Liver (tissue), 9 donors: Measurements from ENCODE around the gene ANKRD27. TPM values are rescaled to one million over a fixed set of nuclear protein-coding genes. Genes with fewer than 3 reads are reported as not detected.

Source experiments
- DNase-seq: peaks from one replicate; pipeline ENCODE4 v3.0.0-alpha.2; 2017; ENCODE audit warnings: low spot score
- H3K27ac ChIP-seq, 2 donors: one replicate each; pipeline ENCODE4 v1.7.0; 2013; ENCODE audit warnings: inconsistent platforms in 2 of 2, low read length in 2 of 2, control low read depth in 1 of 2, low read depth in 1 of 2, mild to moderate bottlenecking in 1 of 2
- H3K27me3 ChIP-seq, 4 donors: one replicate each; pipeline versions ENCODE4 v1.6.1 to v1.7.0; 2013; ENCODE audit warnings: low read length in 3 of 4, inconsistent platforms in 1 of 4, mild to moderate bottlenecking in 1 of 4, moderate library complexity in 1 of 4; ENCODE audit not compliant: control insufficient read depth in 4 of 4, insufficient read depth in 4 of 4
- H3K36me3 ChIP-seq, 4 donors: one replicate each; pipeline versions ENCODE4 v1.6.1 to v1.7.0; 2013; ENCODE audit warnings: low read length in 3 of 4, mild to moderate bottlenecking in 3 of 4, low read depth in 1 of 4, moderate library complexity in 1 of 4; ENCODE audit not compliant: control insufficient read depth in 4 of 4, insufficient read depth in 3 of 4
- H3K4me1 ChIP-seq, 4 donors: one replicate each; pipeline versions ENCODE4 v1.6.1 to v1.7.0; 2013; ENCODE audit warnings: low read length in 3 of 4, mild to moderate bottlenecking in 3 of 4, moderate library complexity in 1 of 4; ENCODE audit not compliant: control insufficient read depth in 4 of 4, insufficient read depth in 4 of 4
- H3K4me3 ChIP-seq, 3 donors: one replicate each; pipeline versions ENCODE4 v1.6.1 to v1.7.0; 2013; ENCODE audit warnings: low read length in 3 of 3, control low read depth in 1 of 3, low read depth in 1 of 3, mild to moderate bottlenecking in 1 of 3
- H3K9ac ChIP-seq, 2 donors: one replicate each; pipeline ENCODE4 v1.7.0; 2013; ENCODE audit warnings: low read length in 2 of 2, mild to moderate bottlenecking in 2 of 2, moderate library complexity in 2 of 2, control low read depth in 1 of 2, low read depth in 1 of 2
- H3K9me3 ChIP-seq, 4 donors: one replicate each; pipeline versions ENCODE4 v1.6.1 to v1.7.0; 2013; ENCODE audit warnings: low read length in 3 of 4; ENCODE audit not compliant: control insufficient read depth in 4 of 4
- CTCF ChIP-seq: fragments of 150-350 bp; IDR thresholded peaks from 2 replicates; pipeline ENCODE4 v1.5.1; 2017; ENCODE audit warnings: improper control_type of control experiment, low read depth, low read length; ENCODE audit not compliant: missing input control
- FOXA1 ChIP-seq: IDR thresholded peaks from 2 replicates; pipeline ENCODE4 v1.6.1; 2016; ENCODE audit warnings: antibody characterized with exemption
- GABPA ChIP-seq, 2 donors: IDR thresholded peaks in 1 of 2; conservative IDR thresholded peaks in 1 of 2; 2 replicates each; pipeline ENCODE4 v1.6.1; 2016; ENCODE audit warnings: antibody characterized with exemption in 2 of 2, mild to moderate bottlenecking in 1 of 2, moderate library complexity in 1 of 2
- JUND ChIP-seq, 2 donors: IDR thresholded peaks; 2 replicates each; pipeline ENCODE4 v1.6.1; 2016; ENCODE audit warnings: antibody characterized with exemption in 2 of 2
- REST ChIP-seq: IDR thresholded peaks from 2 replicates; pipeline ENCODE4 v1.6.1; 2016; ENCODE audit warnings: antibody characterized with exemption, mild to moderate bottlenecking
- RXRA ChIP-seq, 2 donors: IDR thresholded peaks; 2 replicates each; pipeline ENCODE4 v1.6.1; 2017 to 2018; ENCODE audit warnings: antibody characterized with exemption in 2 of 2, mild to moderate bottlenecking in 1 of 2
- SP1 ChIP-seq: IDR thresholded peaks from 2 replicates; pipeline ENCODE4 v1.6.1; 2018; ENCODE audit warnings: antibody characterized with exemption, mild to moderate bottlenecking
- YY1 ChIP-seq: IDR thresholded peaks from 2 replicates; pipeline ENCODE4 v1.6.1; 2016; ENCODE audit warnings: antibody characterized with exemption, mild to moderate bottlenecking
- ZBTB33 ChIP-seq: IDR thresholded peaks from 2 replicates; pipeline ENCODE4 v1.6.1; 2016; ENCODE audit warnings: antibody characterized with exemption
- WGBS: extraction: QIAGEN DNeasy Blood & Tissue Kit; methylation state at CpG from one replicate; pipeline ENCODE4 v1.1.7; 2013; 5-methylcytosine and 5-hydroxymethylcytosine counted together
- polyA plus RNA-seq, 2 donors: library from polyadenylated mRNA; stranded (reverse) in 1 of 2; unstranded in 1 of 2; fragments of 200-250 nt in 1 of 2; fragments of >200 nt in 1 of 2; fragmentation: Nextera tagmentation in 1 of 2; extraction: Ambion mirVana in 1 of 2; gene quantifications; one replicate each; pipeline versions ENCODE4 v1.2.1 to v1.2.3, GENCODE V29; 2013 to 2015
- total RNA-seq, 2 donors: library from RNA; depleted of rRNA; stranded (reverse); fragments of >200 nt; gene quantifications; one replicate each; pipeline ENCODE4 v1.2.3, GENCODE V29; 2014
- TF ChIP-seq, protein P1 (sequence below): IDR thresholded peaks from 2 replicates; pipeline ENCODE4 v1.6.1; 2016; ENCODE audit warnings: antibody characterized with exemption
- donor health status: healthy.
- donor health status: healthy.
- donor health status: healthy.
- donor health status: healthy.
- donor health status: healthy.

ANKRD27 gene
- total and polyA plus RNA-seq, 4 donors: 3.4 to 14.2 (median 7.8) TPM

DNA sequence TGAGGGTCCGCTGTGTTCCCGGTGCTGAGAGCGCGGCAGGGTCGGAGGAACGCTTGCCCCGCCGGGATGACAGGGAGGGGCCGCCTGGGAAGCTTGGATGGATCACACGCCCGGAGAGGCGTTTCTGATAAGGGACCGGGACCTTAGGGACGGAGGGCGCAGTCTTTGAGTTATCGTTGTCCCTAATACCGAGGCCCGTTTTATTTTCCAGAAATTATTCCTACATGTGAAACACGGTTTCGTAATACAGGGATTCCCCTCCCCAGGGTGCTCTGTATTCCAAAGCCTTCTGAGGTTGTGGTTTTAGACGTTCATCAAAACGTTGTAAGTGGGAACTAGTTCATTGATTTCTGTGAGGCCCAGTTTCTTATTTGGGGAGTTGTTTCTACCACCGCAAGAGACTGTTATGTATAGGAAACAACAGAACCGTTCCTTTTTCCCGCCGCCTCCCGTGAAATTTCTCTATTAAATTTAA is 93.2 kb downstream of the ANKRD27 start:
- DNase-seq: peak; percentile 44
- TF ChIP-seq GABPA (IDR thresholded peaks at IDR 0.05 in 1 of 2, conservative IDR thresholded peaks at IDR 0.05 in 1 of 2) (no peak), JUND (IDR thresholded peaks at IDR 0.05) (peak in 1 of 2 donors; percentile 32), SP1 (peak; percentile 14)

GRCh38 chr19:32580901-32581704 is 93.9 kb downstream of the ANKRD27 start, which contains the start of gene PDCD5:
TSS of gene PDCD5 (plus strand) at chr19:32581190. CDS start at chr19:32581262, 72 bp downstream.
- under 1% methylated on average over 81 of the region's 81 CpGs for WGBS
- Histone ChIP-seq H3K4me3 (peak within 1 kb of the TSS; percentile 76 to 96 (median 85)), H3K36me3 (peaks cover 4 to 17% (median 12%) of the 10 kb centered on the region in 4 donors), H3K9ac (peak within 1 kb of the TSS; percentile 58 to 78), H3K9me3 (no peaks in the 10 kb centered on the region), H3K27ac (peak within 1 kb of the TSS; percentile 77 to 84), H3K4me1 (peaks cover 0 to 13% (median 8%) of the 10 kb centered on the region in 4 donors), H3K27me3 (no peaks in the 10 kb centered on the region)
- peak; percentile 96 for DNase-seq
- TF ChIP-seq JUND (IDR thresholded peaks at IDR 0.05): no peak
- TF ChIP-seq ZBTB33: no peak
- TF ChIP-seq RXRA (IDR thresholded peaks at IDR 0.05): peak in 1 of 2 donors; percentile 3
- peak; percentile 54 for TF ChIP-seq SP1
- peak; percentile 14 for TF ChIP-seq YY1
- TF ChIP-seq, protein P1, sequence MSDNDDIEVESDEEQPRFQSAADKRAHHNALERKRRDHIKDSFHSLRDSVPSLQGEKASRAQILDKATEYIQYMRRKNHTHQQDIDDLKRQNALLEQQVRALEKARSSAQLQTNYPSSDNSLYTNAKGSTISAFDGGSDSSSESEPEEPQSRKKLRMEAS: peak; percentile 66
- TF ChIP-seq CTCF: no peak
- TF ChIP-seq REST: peak; percentile 39
- TF ChIP-seq FOXA1: no peak

More for the DNA sequence above, 93.2 kb downstream of the ANKRD27 start:
- peak overlapping the region; percentile 58 to 78 for H3K9ac ChIP-seq
- peaks cover 0 to 13% (median 8%) of the 10 kb centered on the region in 4 donors for H3K4me1 ChIP-seq
- no peaks in the 10 kb centered on the region for H3K27me3 ChIP-seq
- 9% methylated on average over 27 of the region's 27 CpGs for WGBS
- H3K9me3 ChIP-seq: no peaks in the 10 kb centered on the region
- H3K4me3 ChIP-seq: peak overlapping the region; percentile 76 to 96 (median 85)
- H3K36me3 ChIP-seq: peaks cover 4 to 24% (median 18%) of the 10 kb centered on the region in 4 donors
- H3K27ac ChIP-seq: peak overlapping the region; percentile 77 to 84
